NCI-H446 treated with DMSO at 0.1 percent for 48 hours (cell line): ENCODE measurements around the gene FIG4.
"Not testable (repeated sequence)": the region's sequence is repeated elsewhere in the genome, so short reads cannot be mapped to it uniquely, and the experiment has no call there.

Experiments used
- DNase-seq: peaks from one replicate; lab custom pipeline; 2025; lab: John Stamatoyannopoulos, UW

Gene FIG4

DNA sequence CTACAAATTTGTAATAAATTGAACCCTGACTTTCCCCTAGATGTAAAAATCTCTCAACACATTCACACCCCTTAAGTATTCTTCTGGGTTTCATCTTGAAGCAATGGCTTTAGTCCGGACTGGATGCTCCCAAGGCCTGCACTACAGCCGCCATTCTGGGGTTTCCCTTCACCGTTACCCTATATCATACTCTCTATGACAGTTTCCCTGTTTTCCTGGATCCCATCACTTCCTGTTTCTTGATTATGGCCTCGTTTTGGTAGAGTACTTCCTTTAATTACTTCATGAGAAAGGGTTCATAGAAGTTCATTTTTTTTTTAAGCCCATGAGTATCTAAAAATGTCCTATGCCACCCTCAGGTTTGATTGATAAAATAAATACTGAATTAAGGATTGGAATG lies 11.7 kb downstream of the FIG4 start:
- no peak for DNase-seq

- peak; percentile 72 for DNase-seq
These were observed 14.2 kb downstream of the FIG4 start for GRCh38 chr6:109705258-109705657.

- DNase-seq = no peak
These were observed 15.4 kb downstream of the FIG4 start for GRCh38 chr6:109706513-109706912.

DNA sequence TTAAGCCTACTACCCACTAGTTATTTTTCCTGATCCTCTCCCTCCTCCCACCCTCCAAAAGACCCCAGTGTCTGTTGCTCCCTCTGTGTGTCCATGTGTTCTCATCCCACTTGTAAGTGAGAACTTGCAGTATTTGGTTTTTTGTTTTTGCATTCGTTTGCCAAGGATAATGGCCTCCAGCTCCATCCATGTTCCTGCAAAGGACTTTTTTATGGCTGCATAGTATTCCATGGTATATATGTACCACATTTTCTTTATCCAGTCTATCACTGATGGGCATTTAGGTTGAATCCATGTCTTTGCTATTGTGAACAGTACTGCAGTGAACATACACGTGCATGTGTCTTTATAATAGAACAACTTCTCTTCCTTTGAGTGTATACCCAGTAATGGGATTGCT lies 17.0 kb downstream of the FIG4 start:
- not testable (repeated sequence) for DNase-seq

GRCh38 chr6:109713097-109713496 lies 22.0 kb downstream of the FIG4 start:
- DNase-seq = no peak

DNA sequence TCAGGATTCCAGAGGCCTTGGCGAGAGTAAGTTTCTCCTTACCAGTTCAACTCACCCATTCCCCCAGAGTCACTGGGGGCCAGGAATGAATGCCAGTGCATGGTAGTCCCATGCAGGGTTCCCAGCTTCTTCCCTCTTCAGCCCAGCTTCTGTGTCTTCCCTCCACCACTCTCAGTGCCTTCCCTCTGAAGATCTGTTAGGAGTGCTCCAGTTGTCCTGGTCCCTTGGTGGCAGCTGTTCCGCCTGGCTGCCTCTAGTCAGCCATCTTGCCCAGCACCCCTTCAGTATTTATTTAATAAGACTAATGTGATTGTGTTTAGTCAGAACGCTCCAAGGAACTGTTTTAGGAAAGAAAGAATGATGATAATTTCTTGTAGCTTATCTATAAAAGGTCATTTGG lies 23.1 kb downstream of the FIG4 start:
- no peak for DNase-seq

DNA sequence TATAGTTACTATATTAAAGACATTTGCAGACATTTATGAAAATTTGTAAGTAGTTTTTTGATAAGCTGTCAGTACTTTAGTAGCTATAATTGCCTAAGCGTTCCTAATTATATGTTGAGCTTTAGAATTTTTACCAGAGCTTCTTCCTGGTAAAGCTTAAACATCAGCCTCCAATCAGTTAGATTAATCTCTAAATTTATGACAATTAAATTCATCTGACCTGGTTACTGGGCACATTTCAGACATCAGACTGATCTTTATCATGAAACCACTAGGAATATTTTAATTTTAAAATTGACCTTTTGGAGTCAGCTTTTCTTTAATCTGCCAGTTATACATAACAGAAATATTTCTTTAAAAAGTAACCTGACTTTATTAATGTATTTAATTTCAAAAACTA lies 23.5 kb downstream of the FIG4 start:
- no peak for DNase-seq

DNA sequence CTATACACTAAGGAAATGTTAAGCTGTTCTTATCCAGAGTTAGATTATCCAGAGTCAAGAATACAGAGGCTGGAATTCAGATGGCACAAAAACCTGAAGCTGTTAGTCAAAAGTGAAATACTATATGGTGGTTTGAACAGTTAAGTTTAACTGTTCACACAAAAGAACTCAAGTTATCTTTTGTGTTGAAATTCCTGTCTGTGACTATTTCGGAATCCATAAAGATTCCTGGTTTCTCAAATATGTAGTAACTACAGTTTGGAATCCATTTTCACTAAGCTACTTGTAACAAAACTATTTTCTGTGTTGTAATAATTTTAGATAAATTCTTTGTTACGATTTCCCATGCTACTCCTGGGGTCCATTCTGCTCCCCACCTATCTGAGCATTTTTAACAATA lies 24.5 kb downstream of the FIG4 start:
- no peak for DNase-seq

DNA sequence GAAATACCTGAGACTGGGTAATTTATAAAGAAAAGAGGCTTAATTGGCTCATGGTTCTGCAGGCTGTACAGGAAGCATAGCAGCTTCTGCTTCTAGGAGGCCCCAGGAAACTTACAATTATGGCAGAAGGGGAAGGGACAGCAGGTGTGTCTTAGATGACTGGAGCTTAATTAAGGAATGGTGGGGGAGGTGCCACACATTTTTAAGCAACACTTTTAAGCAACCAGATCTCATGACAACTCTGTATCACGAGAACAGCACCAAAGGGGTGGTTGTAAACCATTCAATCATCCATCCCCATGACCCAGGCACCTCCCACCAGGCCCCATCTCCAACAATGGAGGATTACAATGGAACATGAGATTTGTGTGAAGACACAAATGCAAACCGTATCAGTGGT lies 26.9 kb downstream of the FIG4 start:
- no peak for DNase-seq

- no peak for DNase-seq
These were observed 27.9 kb downstream of the FIG4 start for GRCh38 chr6:109718991-109719390.

DNA sequence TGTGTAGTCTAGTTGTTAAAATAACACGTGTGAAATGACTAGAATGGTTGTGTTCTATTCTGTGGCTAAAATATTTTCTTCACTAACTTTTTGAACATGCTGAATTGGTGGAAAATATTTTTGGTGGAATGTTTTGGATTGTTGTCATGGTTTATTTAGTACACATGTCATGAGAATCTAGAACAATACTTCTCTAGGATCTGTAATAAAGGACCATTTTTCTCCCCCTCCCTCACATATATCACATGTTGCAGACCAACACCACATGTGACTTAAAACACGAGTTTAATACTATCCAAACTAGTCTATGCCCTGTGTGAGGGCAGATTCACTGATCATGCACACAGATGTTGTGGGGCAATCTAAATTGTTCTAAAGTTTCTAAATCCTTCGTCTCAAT lies 29.2 kb downstream of the FIG4 start:
- DNase-seq = no peak

GRCh38 chr6:109722011-109722410 lies 30.9 kb downstream of the FIG4 start:
- no peak for DNase-seq

DNA sequence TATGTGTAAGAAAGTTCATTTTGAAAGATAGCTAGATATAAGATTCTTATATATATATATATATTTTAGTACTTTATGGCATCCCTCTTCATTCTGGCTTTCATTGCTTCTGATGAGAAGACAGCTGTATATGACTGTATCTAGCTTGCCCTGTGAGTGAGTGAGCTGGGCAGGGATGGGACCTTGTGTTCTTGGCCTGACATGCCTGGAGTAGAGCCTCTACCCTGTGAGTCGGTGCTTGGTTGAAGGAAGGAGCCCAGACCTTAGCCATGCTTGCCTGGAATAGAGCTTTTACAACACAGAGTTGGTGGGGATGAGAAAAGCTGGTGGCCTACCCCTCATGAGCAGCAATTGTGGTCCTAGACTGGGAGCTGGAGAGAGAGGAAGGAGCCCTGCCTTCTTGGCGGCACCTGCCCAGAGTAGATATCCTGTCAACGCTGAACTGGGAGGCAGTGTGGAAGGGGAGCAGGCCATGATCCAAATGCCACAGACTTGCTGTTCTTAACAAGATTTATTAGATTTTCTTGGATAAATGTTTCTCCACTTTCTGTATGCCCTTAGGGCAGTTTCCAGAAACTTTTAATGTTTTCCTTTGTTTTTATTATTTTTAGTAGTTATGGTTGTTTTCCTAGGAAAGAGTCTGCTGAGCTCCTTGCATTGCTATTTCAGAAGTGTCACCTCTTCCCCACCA lies 31.6 kb downstream of the FIG4 start:
- no peak for DNase-seq

DNA sequence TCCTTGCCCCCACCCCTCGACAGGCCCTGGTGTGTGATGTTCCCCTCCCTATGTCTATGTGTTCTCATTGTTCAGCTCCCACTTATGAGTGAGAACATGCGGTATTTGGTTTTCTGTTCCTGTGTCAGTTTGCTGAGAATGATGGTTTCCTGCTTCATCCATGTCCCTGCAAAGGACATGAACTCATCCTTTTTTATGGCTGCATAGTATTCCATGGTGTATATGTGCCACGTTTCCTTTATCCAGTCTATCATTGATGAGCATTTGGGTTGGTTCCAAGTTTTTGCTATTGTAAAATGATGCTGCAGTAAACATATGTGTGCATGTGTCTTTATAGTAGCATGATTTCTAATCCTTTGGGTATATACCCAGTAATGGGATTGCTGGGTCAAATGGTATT lies 34.2 kb downstream of the FIG4 start:
- not testable (repeated sequence) for DNase-seq

DNA sequence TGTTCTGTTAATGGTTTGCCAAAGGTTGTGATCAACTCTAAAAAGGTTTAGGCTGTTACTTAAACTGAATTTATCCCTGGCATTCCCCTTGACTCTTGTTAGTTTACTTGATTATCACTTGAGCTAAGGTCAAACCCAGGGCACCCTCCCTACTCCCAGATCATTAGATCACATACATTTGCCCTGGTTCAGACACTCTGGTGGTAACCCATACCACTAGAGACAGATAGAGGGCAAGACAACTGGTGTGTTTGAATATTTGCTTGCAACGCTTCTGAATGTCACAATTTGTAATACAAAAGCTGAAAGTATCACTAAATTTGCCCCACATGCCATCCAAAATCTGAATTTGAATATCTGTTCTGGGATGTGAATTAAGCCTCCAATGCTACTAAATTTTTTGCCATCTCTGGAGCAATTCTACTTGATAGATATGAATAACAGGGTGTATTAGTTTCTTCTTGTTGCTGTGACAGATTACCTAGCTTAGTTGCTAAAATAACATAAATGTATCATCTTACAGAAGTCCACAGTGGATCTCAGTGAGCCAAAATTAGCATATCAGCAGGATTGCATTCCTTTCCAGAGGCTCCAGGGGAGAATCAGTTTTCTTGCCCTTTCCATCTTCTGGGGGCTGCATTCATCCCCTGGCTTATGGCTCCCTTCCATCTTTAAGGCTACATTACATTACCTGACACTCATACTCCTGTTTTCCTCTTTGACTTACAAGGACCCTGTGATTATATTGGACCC lies 45.4 kb downstream of the FIG4 start:
- DNase-seq = no peak

DNA sequence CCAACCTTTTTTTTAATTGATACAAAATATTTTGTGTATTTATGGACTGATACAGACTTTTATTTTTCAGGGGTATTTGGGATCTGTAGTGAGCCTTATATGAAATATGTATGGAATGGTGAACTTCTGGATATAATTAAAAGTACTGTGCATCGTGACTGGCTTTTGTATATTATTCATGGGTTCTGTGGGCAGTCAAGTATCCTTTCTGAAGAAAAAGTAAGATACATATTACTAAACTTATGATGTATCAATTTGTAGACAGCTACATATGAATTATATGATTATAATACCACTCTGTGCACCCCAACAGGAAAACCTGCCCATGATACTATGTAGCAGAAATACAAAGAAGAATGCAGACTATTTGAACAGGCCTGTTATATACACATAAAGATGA lies 47.2 kb downstream of the FIG4 start:
- no peak for DNase-seq

DNA sequence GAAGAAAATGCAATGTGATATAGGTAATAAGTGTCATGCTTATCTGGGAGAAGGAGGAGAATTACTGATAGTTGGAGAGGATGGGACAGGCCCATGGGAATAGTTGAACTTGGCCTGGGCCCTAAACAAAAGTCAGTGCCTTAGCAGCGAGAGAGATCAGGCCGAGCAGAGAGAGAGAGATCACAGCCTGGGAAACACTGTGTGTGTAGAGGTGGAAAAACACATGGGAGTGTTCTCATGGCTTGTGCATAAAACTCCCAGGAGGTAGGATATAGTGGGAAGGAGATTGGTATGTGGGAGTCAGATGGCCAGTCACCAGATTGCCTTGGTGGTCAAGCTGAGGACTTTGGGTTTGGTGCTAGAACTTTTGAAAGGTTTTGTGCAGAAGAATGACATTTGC lies 47.6 kb downstream of the FIG4 start:
- no peak for DNase-seq

GRCh38 chr6:109739686-109740085 lies 48.6 kb downstream of the FIG4 start:
- no peak for DNase-seq

GRCh38 chr6:109740787-109741186 lies 49.7 kb downstream of the FIG4 start:
- DNase-seq = no peak

GRCh38 chr6:109743739-109744138 lies 52.6 kb downstream of the FIG4 start:
- DNase-seq = no peak

DNA sequence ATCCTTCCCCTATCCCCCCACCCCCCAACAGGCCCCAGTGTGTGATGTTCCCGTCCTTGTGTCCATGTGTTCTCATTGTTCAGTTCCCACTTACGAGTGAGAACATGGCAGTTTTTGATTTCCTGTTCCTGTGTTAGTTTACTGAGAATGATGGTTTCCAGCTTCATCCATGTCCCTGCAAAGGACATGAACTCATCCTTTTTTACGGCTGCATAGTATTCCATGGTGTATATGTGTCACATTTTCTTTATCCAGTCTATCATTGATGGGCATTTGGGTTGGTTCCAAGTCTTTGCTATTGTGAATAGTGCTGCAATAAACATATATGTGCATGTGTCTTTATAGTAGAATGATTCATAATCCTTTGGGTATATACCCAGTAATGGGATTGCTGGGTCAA lies 53.7 kb downstream of the FIG4 start:
- not testable (repeated sequence) for DNase-seq

DNA sequence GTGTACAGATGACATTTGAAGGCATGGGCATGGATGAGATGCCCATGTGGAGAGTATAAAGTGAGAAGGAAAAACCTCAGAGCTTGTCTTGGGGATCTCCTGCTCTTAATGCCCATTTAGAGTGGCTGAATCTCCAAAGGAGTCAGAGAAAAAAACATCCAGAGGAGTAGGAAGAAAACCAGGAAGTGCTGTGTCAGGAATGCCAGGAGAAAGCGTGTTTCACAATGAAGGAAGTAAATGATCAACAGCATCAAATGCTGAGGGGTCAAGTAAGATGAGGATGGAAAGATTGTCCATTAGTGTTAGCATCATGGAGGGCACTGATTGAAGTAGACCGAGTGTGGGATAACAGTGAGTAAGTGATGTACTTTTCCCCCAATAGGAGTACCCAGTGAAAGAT lies 56.1 kb downstream of the FIG4 start:
- DNase-seq = no peak

- DNase-seq = no peak
These were observed 68.2 kb downstream of the FIG4 start for GRCh38 chr6:109759098-109759955.
